Heart left ventricle (tissue), 13 donors: ENCODE measurements around the gene SIGLEC9.

Experiments
- CTCF ChIP-seq, 12 donors: fragments of 200-600 bp; sonication (generic) in 4 of 12; IDR thresholded peaks; one replicate each; pipeline versions ENCODE4 v1.5.0 to v1.8.0; 2018 to 2022; ENCODE audit warnings: antibody characterized with exemption in 12 of 12, mild to moderate bottlenecking in 5 of 12
- POLR2A ChIP-seq, 2 donors: fragments of 450-650 bp; IDR thresholded peaks; one replicate each; pipeline ENCODE4 v1.6.1; 2017; ENCODE audit warnings: antibody characterized with exemption in 2 of 2, mild to moderate bottlenecking in 2 of 2, moderate library complexity in 2 of 2
- donor health status: ischemic (EF 13 %, LVEDD 7.1; RV severe dilation, severe dysfunction).
- donor health status: DM: no; HTN: yes; CAD: no.
- donor health status: DM: no; HTN: no; CAD: no.
- donor health status: ischemic (EF 25% LVEDD 6.9; RV normal size, moderate dysfunction).
- donor health status: ischemic (EF 25% LVEDD 5.7; RV mildly dilated, moderate dysfunction).
- donor health status: ischemic (EF 35%, LVEDD 5.7; RV mildly dilated, moderate dysfunction).
- donor health status: nonischemic (EF 11% LVEDD 7.7; RV severe dilation, severe dysfunction).
- donor health status: DM: yes; HTN: yes; CAD: no.
- donor health status: PGD.
- donor health status: ischemic (EF 29% LVEDD 5.4; RV normal size, mild dysfunction).
- donor health status: nonischemic (EF 23%, LVEDD 6.1; RV moderate dilation, normal function).

- TF ChIP-seq POLR2A (IDR thresholded peaks at IDR 0.05) (no peak), CTCF (IDR thresholded peaks at IDR 0.05) (no peak)
Measured at GRCh38 chr19:51135986-51136762, 11.5 kb downstream of the SIGLEC9 start.
